Measurements from ENCODE around the gene USH1C.

GRCh38 chr11:17547932-17548331, 3.7 kb upstream of the USH1C start:
- TF ChIP-seq POLR2AphosphoS5 (IDR thresholded peaks at IDR 0.05; ENCODE audit: control insufficient read depth, insufficient read depth, low read depth, low read length) (no peak), REST (IDR thresholded peaks at IDR 0.05; ENCODE audit: borderline replicate concordance) (no peak), REST (CRISPR knock-in tag; IDR thresholded peaks at IDR 0.05; ENCODE audit: low read depth) (no peak), LEF1 (IDR thresholded peaks at IDR 0.05) (no peak)
